Measurements from ENCODE around the gene SYNJ2.

- TF ChIP-seq CTCF (IDR thresholded peaks at IDR 0.05) (no peak), POLR2A (IDR thresholded peaks at IDR 0.05) (no peak)
Measured at GRCh38 chr6:158018851-158019361, 37.2 kb downstream of the SYNJ2 start.
